ENCODE results near the gene ECHDC1.

- TF ChIP-seq CTCF (conservative IDR thresholded peaks at IDR 0.05; ENCODE audit: low read length) (no peak), EZH2phosphoT487 (IDR thresholded peaks at IDR 0.05; ENCODE audit: borderline replicate concordance) (no peak)
Measured at GRCh38 chr6:127341471-127342202, 1.8 kb downstream of the ECHDC1 start.
